ENCODE measurements around the gene HACD4. TPM values are rescaled to one million over a fixed set of nuclear protein-coding genes. Genes with fewer than 3 reads are reported as not detected.

The HACD4 gene
- total and polyA plus RNA-seq, 2 experiments from 2014 or later = 3.8 to 7.5 TPM

GRCh38 chr9:21029661-21030060 lies 1.8 kb downstream of the HACD4 start:
- DNase-seq = no peak
- Histone ChIP-seq H2AFZ (no peak overlapping the region), H3K36me3 (ENCODE audit: low read depth) (peaks cover 5% of the 10 kb centered on the region; the same call in 1 of the 2 replicates), H3K9ac (no peak overlapping the region), H4K20me1 (ENCODE audit: insufficient read depth) (no peaks in the 10 kb centered on the region), H3K9me3 (ENCODE audit: low read depth) (no peaks in the 10 kb centered on the region), H3K4me3 (no peak overlapping the region), H3K27me3 (replicated peaks; ENCODE audit: insufficient read depth) (no peaks in the 10 kb centered on the region), H3K79me2 (ENCODE audit: insufficient read depth) (no peaks in the 10 kb centered on the region), H3F3A (ENCODE audit: insufficient read depth) (peaks cover 45% of the 10 kb centered on the region), H3K27ac (no peak overlapping the region), H3K4me1 (ENCODE audit: insufficient read depth) (peaks cover 37% of the 10 kb centered on the region), H3K9me2 (ENCODE audit: insufficient read depth) (0 out of 2 replicates have a peak, but pooled peaks cover 5% of the 10 kb centered on the region), H3K4me2 (ENCODE audit: unreplicated experiment) (no peak overlapping the region)
- TF ChIP-seq EZH2 (IDR thresholded peaks at IDR 0.05; ENCODE audit: insufficient read depth, poor library complexity, severe bottlenecking) = no peak
- 78 to 80% methylated on average over 8 of the region's 8 CpGs for WGBS, 2 experiments (ENCODE audit: low coverage in 1 of 2, low lambda C conversion rate in 2 of 2, missing lambda C conversion rate in 2 of 2)
- in situ Hi-C loops (cut with MboI) = no loop called here

GRCh38 chr9:21028466-21028865 lies 3.0 kb downstream of the HACD4 start:
- in situ Hi-C loops (cut with MboI) = no loop called here
- 10 to 17% methylated on average over 3 of the region's 3 CpGs for WGBS, 2 experiments (ENCODE audit: low coverage in 1 of 2, low lambda C conversion rate in 2 of 2, missing lambda C conversion rate in 2 of 2)
- H3K4me1 ChIP-seq (ENCODE audit: insufficient read depth) = peaks cover 37% of the 10 kb centered on the region
- peaks cover 45% of the 10 kb centered on the region for H3F3A ChIP-seq (ENCODE audit: insufficient read depth)
- H2AFZ ChIP-seq = no peak overlapping the region
- no peaks in the 10 kb centered on the region for H3K79me2 ChIP-seq (ENCODE audit: insufficient read depth)
- H3K36me3 ChIP-seq (ENCODE audit: low read depth) = peaks cover 6% of the 10 kb centered on the region; the same call in 1 of the 2 replicates
- H3K4me2 ChIP-seq (ENCODE audit: unreplicated experiment) = no peak overlapping the region
- H3K27me3 ChIP-seq (replicated peaks; ENCODE audit: insufficient read depth) = no peaks in the 10 kb centered on the region
- H3K9ac ChIP-seq = no peak overlapping the region
- 0 out of 2 replicates have a peak, but pooled peaks cover 5% of the 10 kb centered on the region for H3K9me2 ChIP-seq (ENCODE audit: insufficient read depth)
- TF ChIP-seq EZH2phosphoT487 (IDR thresholded peaks at IDR 0.05; ENCODE audit: insufficient read depth, low read depth) (no peak), EZH2 (IDR thresholded peaks at IDR 0.05; ENCODE audit: insufficient read depth, poor library complexity, severe bottlenecking) (no peak)
- peak; percentile 50 for DNase-seq
- H4K20me1 ChIP-seq (ENCODE audit: insufficient read depth) = no peaks in the 10 kb centered on the region
- H3K4me3 ChIP-seq = no peak overlapping the region
- H3K27ac ChIP-seq = no peak overlapping the region
- H3K9me3 ChIP-seq (ENCODE audit: low read depth) = no peaks in the 10 kb centered on the region

- in situ Hi-C loops (cut with MboI) = no loop called here
- Histone ChIP-seq H3K36me3 (ENCODE audit: low read depth) (peaks cover 6% of the 10 kb centered on the region; the same call in 1 of the 2 replicates), H3K27me3 (replicated peaks; ENCODE audit: insufficient read depth) (no peaks in the 10 kb centered on the region), H4K20me1 (ENCODE audit: insufficient read depth) (no peaks in the 10 kb centered on the region), H3K27ac (no peak overlapping the region), H3K9ac (no peak overlapping the region), H3K4me2 (ENCODE audit: unreplicated experiment) (peak overlapping the region; percentile 50), H3K4me1 (ENCODE audit: insufficient read depth) (peaks cover 37% of the 10 kb centered on the region), H3K79me2 (ENCODE audit: insufficient read depth) (no peaks in the 10 kb centered on the region), H3K4me3 (peak overlapping the region; percentile 34; the same call in 1 of the 2 replicates), H3F3A (ENCODE audit: insufficient read depth) (peaks cover 45% of the 10 kb centered on the region), H3K9me2 (ENCODE audit: insufficient read depth) (0 out of 2 replicates have a peak, but pooled peaks cover 5% of the 10 kb centered on the region), H2AFZ (peak overlapping the region; percentile 66), H3K9me3 (ENCODE audit: low read depth) (no peaks in the 10 kb centered on the region)
- DNase-seq = peak; percentile 66
- TF ChIP-seq EZH2phosphoT487 (IDR thresholded peaks at IDR 0.05; ENCODE audit: insufficient read depth, low read depth) (no peak), EZH2 (IDR thresholded peaks at IDR 0.05; ENCODE audit: insufficient read depth, poor library complexity, severe bottlenecking) (no peak)
- WGBS, 2 experiments (ENCODE audit: low coverage in 1 of 2, low lambda C conversion rate in 2 of 2, missing lambda C conversion rate in 2 of 2) = 37% methylated on average over 4 of the region's 4 CpGs
Observed at GRCh38 chr9:21027295-21027694, 4.1 kb downstream of the HACD4 start.

- H3K4me2 ChIP-seq (ENCODE audit: unreplicated experiment) = no peak overlapping the region
- no peaks in the 10 kb centered on the region for H3K79me2 ChIP-seq (ENCODE audit: insufficient read depth)
- H3K27ac ChIP-seq = no peak overlapping the region
- H3K36me3 ChIP-seq (ENCODE audit: low read depth) = peaks cover 6% of the 10 kb centered on the region; the same call in 1 of the 2 replicates
- no peak for DNase-seq
- no peak overlapping the region for H2AFZ ChIP-seq
- H3K4me1 ChIP-seq (ENCODE audit: insufficient read depth) = peaks cover 26% of the 10 kb centered on the region
- no peaks in the 10 kb centered on the region for H4K20me1 ChIP-seq (ENCODE audit: insufficient read depth)
- H3K27me3 ChIP-seq (replicated peaks; ENCODE audit: insufficient read depth) = no peaks in the 10 kb centered on the region
- no peak overlapping the region for H3K4me3 ChIP-seq
- TF ChIP-seq EZH2 (IDR thresholded peaks at IDR 0.05; ENCODE audit: insufficient read depth, poor library complexity, severe bottlenecking) (no peak), EZH2phosphoT487 (IDR thresholded peaks at IDR 0.05; ENCODE audit: insufficient read depth, low read depth) (no peak)
- peaks cover 25% of the 10 kb centered on the region for H3F3A ChIP-seq (ENCODE audit: insufficient read depth)
- WGBS, 2 experiments (ENCODE audit: low coverage in 1 of 2, low lambda C conversion rate in 2 of 2, missing lambda C conversion rate in 2 of 2) = 59 to 62% methylated on average over 2 of the region's 2 CpGs
- 0 out of 2 replicates have a peak, but pooled peaks cover 5% of the 10 kb centered on the region for H3K9me2 ChIP-seq (ENCODE audit: insufficient read depth)
- H3K9ac ChIP-seq = no peak overlapping the region
- no peaks in the 10 kb centered on the region for H3K9me3 ChIP-seq (ENCODE audit: low read depth)
- in situ Hi-C loops (cut with MboI) = no loop called here
Observed at GRCh38 chr9:21023861-21024260, 7.6 kb downstream of the HACD4 start.
